ENCODE measurements around the gene FBXL4. TPM values are rescaled to one million over a fixed set of nuclear protein-coding genes. Genes with fewer than 3 reads are reported as not detected.

Gene FBXL4
- total and polyA plus RNA-seq, 4 donors: 3.5 to 35.0 (median 9.4) TPM

DNA sequence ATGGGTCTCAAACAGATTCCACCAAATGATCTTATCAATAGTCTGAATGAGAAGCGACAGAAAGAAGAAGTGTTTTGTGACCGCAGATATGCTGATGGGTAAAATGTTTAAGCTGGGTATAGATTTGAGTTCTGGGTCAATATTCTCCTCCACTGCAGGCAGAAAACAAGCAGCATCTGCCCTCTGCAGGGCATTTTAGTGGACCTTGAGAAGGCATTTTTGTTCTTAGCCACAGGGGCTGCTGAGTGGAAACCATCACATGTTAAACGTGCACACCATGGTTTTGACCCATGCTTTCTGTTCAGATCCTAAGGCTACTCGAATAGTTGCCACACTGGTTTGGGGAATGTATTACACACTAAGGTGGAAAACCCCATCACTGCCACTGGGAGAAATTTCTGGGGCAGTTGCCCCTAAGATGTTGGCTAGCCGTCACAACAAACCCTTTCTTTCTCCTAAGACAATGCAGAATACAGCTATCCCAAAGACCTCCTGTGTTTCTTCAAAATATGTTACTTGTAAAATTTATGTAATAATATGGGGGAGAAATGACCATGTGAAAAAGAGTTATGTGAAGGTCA lies 107.9 kb downstream of the FBXL4 start:
- 17 to 20% methylated on average over 5 of the region's 5 CpGs for WGBS, 2 donors
- Histone ChIP-seq H3K4me3 (no peak overlapping the region), H3K36me3 (ENCODE audit: control insufficient read depth in 4 of 4, insufficient read depth in 4 of 4, low read length in 4 of 4) (no peaks in the 10 kb centered on the region), H3K27ac (ENCODE audit: low read depth in 1 of 2, low read length in 1 of 2) (no peak overlapping the region), H3K27me3 (ENCODE audit: control insufficient read depth in 3 of 3, insufficient read depth in 3 of 3, low read length in 2 of 3) (peaks cover 10 to 92% (median 88%) of the 10 kb centered on the region in 3 donors), H3K9me3 (ENCODE audit: control insufficient read depth in 4 of 4, insufficient read depth in 3 of 4, low read length in 3 of 4) (peaks cover 0 to 6% (median 0%) of the 10 kb centered on the region in 4 donors), H3K9ac (ENCODE audit: insufficient read depth in 1 of 2, low read length in 2 of 2) (no peak overlapping the region), H3K4me1 (ENCODE audit: control insufficient read depth in 5 of 5, insufficient read depth in 5 of 5, low read length in 5 of 5) (peaks cover 0 to 18% (median 4%) of the 10 kb centered on the region in 5 donors)
- no peak for DNase-seq
- no peak for ATAC-seq (ENCODE audit: insufficient read depth, low FRiP score)
- TF ChIP-seq, protein P1, sequence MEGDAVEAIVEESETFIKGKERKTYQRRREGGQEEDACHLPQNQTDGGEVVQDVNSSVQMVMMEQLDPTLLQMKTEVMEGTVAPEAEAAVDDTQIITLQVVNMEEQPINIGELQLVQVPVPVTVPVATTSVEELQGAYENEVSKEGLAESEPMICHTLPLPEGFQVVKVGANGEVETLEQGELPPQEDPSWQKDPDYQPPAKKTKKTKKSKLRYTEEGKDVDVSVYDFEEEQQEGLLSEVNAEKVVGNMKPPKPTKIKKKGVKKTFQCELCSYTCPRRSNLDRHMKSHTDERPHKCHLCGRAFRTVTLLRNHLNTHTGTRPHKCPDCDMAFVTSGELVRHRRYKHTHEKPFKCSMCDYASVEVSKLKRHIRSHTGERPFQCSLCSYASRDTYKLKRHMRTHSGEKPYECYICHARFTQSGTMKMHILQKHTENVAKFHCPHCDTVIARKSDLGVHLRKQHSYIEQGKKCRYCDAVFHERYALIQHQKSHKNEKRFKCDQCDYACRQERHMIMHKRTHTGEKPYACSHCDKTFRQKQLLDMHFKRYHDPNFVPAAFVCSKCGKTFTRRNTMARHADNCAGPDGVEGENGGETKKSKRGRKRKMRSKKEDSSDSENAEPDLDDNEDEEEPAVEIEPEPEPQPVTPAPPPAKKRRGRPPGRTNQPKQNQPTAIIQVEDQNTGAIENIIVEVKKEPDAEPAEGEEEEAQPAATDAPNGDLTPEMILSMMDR (IDR thresholded peaks at IDR 0.05; ENCODE audit: control extremely low read depth, extremely low read depth): no peak

DNA sequence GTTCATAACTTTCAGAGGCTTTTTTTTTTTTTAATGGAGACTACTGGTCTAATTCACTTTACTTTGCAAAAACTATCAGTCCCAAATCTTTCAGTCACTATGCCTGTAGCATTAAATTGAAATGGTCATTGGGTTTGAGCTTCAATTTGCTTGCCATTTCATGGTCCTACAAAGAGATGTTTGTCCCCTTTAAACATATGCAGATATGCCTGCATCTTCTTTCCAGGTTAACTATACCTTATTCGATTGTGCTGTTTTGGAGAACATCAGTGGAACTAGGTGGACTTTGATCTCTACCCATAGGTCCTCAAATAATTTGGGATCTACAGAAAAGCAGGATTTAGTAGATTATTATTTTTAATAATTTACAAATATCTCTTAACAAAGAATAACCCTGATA lies 108.8 kb downstream of the FBXL4 start:
- Histone ChIP-seq H3K4me3 (no peak overlapping the region), H3K9ac (ENCODE audit: insufficient read depth in 1 of 2, low read length in 2 of 2) (no peak overlapping the region), H3K27ac (ENCODE audit: low read depth in 1 of 2, low read length in 1 of 2) (no peak overlapping the region), H3K9me3 (ENCODE audit: control insufficient read depth in 4 of 4, insufficient read depth in 3 of 4, low read length in 3 of 4) (peaks cover 0 to 6% (median 0%) of the 10 kb centered on the region in 4 donors), H3K36me3 (ENCODE audit: control insufficient read depth in 4 of 4, insufficient read depth in 4 of 4, low read length in 4 of 4) (no peaks in the 10 kb centered on the region), H3K27me3 (ENCODE audit: control insufficient read depth in 3 of 3, insufficient read depth in 3 of 3, low read length in 2 of 3) (peaks cover 10 to 85% (median 80%) of the 10 kb centered on the region in 3 donors), H3K4me1 (ENCODE audit: control insufficient read depth in 5 of 5, insufficient read depth in 5 of 5, low read length in 5 of 5) (peaks cover 0 to 18% (median 4%) of the 10 kb centered on the region in 5 donors)
- WGBS, 2 donors: 16 to 25% methylated on average over 1 of the region's 1 CpG
- DNase-seq: no peak
- no peak for ATAC-seq (ENCODE audit: insufficient read depth, low FRiP score)
- TF ChIP-seq, protein P1 (IDR thresholded peaks at IDR 0.05; ENCODE audit: control extremely low read depth, extremely low read depth): no peak

DNA sequence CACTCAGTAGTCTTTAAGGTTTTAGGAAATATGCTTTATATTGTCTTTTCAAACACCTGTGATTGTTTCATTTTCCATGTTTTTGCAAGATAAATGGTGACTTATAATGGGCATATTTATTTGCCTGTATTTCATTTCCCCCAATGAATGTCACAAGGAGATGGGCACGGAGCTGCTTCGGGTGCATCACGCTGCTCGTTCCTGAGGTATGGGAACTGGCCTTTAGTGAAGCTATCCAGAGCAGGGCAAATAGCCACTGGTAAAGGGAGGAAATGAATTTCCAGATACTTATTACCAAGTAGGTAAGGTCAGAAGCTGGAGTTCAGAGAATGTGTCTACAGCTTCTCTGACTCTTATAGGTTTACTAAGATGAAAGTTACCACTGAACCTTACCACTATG lies 109.7 kb downstream of the FBXL4 start:
- Histone ChIP-seq H3K27ac (ENCODE audit: low read depth in 1 of 2, low read length in 1 of 2) (no peak overlapping the region), H3K36me3 (ENCODE audit: control insufficient read depth in 4 of 4, insufficient read depth in 4 of 4, low read length in 4 of 4) (no peaks in the 10 kb centered on the region), H3K9ac (ENCODE audit: insufficient read depth in 1 of 2, low read length in 2 of 2) (no peak overlapping the region), H3K9me3 (ENCODE audit: control insufficient read depth in 4 of 4, insufficient read depth in 3 of 4, low read length in 3 of 4) (peaks cover 0 to 6% (median 0%) of the 10 kb centered on the region in 4 donors), H3K4me1 (ENCODE audit: control insufficient read depth in 5 of 5, insufficient read depth in 5 of 5, low read length in 5 of 5) (peaks cover 0 to 20% (median 7%) of the 10 kb centered on the region in 5 donors), H3K4me3 (no peak overlapping the region), H3K27me3 (ENCODE audit: control insufficient read depth in 3 of 3, insufficient read depth in 3 of 3, low read length in 2 of 3) (peaks cover 10 to 85% (median 81%) of the 10 kb centered on the region in 3 donors)
- DNase-seq (no peak), ATAC-seq (ENCODE audit: insufficient read depth, low FRiP score) (no peak)
- TF ChIP-seq, protein P1 (IDR thresholded peaks at IDR 0.05; ENCODE audit: control extremely low read depth, extremely low read depth): no peak
- 13 to 20% methylated on average over 4 of the region's 4 CpGs for WGBS, 2 donors
